GM18517 (cell line): ENCODE measurements around the gene CADM1.
A peak's percentile ranks its signal among the peaks of the same experiment; 100 is the strongest.

Experiments
- ATAC-seq: cut with Tn5 transposase; IDR thresholded peaks from one replicate; pipeline ENCODE4 v1.9.1; 2021; ENCODE audit warnings: mild to moderate bottlenecking, moderate library complexity; ENCODE audit not compliant: unreplicated experiment

The CADM1 gene

GRCh38 chr11:115324581-115325432 is 179.4 kb downstream of the CADM1 start:
- ATAC-seq = peak; percentile 88

GRCh38 chr11:115322553-115323203 is 181.5 kb downstream of the CADM1 start:
- ATAC-seq = no peak

GRCh38 chr11:115321605-115322289 is 182.5 kb downstream of the CADM1 start:
- no peak for ATAC-seq

GRCh38 chr11:115317277-115318185 is 186.7 kb downstream of the CADM1 start:
- no peak for ATAC-seq

GRCh38 chr11:115316696-115317095 is 187.5 kb downstream of the CADM1 start:
- no peak for ATAC-seq

- no peak for ATAC-seq
Measured at GRCh38 chr11:115314330-115314920, 189.8 kb downstream of the CADM1 start.

- no peak for ATAC-seq
Measured at GRCh38 chr11:115313224-115313838, 190.9 kb downstream of the CADM1 start.

- no peak for ATAC-seq
Measured at GRCh38 chr11:115311949-115312348, 192.3 kb downstream of the CADM1 start.

GRCh38 chr11:115306689-115307088 is 197.5 kb downstream of the CADM1 start:
- no peak for ATAC-seq

- ATAC-seq = no peak
Measured at GRCh38 chr11:115304774-115305472, 199.3 kb downstream of the CADM1 start.

GRCh38 chr11:115303929-115304531 is 200.2 kb downstream of the CADM1 start:
- ATAC-seq = no peak

- no peak for ATAC-seq
Measured at GRCh38 chr11:115302946-115303703, 201.1 kb downstream of the CADM1 start.

- no peak for ATAC-seq
Measured at GRCh38 chr11:115300660-115301428, 203.4 kb downstream of the CADM1 start.

GRCh38 chr11:115298300-115299012 is 205.8 kb downstream of the CADM1 start:
- no peak for ATAC-seq

GRCh38 chr11:115297330-115297729 is 206.9 kb downstream of the CADM1 start:
- no peak for ATAC-seq

- no peak for ATAC-seq
Measured at GRCh38 chr11:115291325-115291724, 212.9 kb downstream of the CADM1 start.

- ATAC-seq = no peak
Measured at GRCh38 chr11:115290893-115291292, 213.3 kb downstream of the CADM1 start.
